Fibroblast of villous mesenchyme (primary cell): ENCODE measurements around the gene IL1R1. TPM values are rescaled to one million over a fixed set of nuclear protein-coding genes. Genes with fewer than 3 reads are reported as not detected.

Source experiments
- DNase-seq: peaks from one replicate; pipeline ENCODE4 v3.0.0-alpha.2; 2010; ENCODE audit warnings: low read depth
- H3K4me3 ChIP-seq: 2 replicates; pipeline ENCODE4 v1.5.1; 2011; ENCODE audit warnings: low read depth, mild to moderate bottlenecking, low read length
- CTCF ChIP-seq: IDR thresholded peaks from 2 replicates; pipeline ENCODE4 v1.5.1; 2012; ENCODE audit warnings: low read depth, mild to moderate bottlenecking, low read length; ENCODE audit not compliant: insufficient read depth
- total RNA-seq: library from RNA; depleted of rRNA; stranded (reverse); fragments of >200 nt; gene quantifications from 2 replicates; pipeline ENCODE4 v1.2.3, GENCODE V29; 2012

IL1R1 gene
- total RNA-seq, 1 donor: 62.6 TPM

DNA sequence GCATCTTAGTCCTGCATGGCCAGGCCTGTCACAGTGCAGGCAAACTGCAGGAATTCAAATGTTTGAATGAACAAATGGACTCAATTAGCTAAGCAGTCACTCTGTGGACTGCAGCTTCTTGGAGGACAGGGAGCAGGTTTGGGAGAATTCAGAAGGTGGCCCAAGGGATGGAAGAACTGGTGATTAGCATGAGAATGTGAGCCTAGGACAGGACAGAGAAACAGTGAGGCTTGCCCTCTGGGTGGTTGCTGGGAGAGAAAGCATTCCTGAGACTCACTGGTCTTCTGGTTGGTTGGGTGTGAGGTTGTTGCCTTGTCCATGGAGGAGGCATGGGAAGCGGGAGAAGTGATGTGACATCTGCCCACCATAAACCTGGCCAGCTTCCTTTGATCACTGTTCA lies 58.0 kb downstream of the IL1R1 start:
- DNase-seq: no peak
- no peak for TF ChIP-seq CTCF
- no peak overlapping the region for H3K4me3 ChIP-seq

DNA sequence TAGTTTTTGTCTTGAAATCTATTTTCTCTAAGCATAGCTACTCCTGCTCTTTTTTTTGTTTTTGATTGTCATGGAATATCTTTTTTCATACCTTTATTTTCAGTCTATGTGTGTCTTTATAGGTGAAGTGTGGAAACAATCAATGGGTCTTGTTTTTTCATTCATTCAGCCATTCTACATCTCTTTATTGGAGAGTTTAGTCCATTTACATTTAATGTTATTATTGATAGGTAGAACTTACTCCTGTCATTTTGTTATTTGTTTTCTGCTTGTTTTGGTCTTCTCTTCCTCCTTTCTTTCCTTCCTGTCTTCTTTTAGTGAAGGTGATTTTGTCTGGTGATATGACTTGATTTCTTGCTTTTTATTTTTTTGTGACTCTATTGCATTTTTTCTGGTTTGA lies 62.1 kb downstream of the IL1R1 start:
- no peak for DNase-seq
- TF ChIP-seq CTCF: no peak
- H3K4me3 ChIP-seq: no peak overlapping the region

DNA sequence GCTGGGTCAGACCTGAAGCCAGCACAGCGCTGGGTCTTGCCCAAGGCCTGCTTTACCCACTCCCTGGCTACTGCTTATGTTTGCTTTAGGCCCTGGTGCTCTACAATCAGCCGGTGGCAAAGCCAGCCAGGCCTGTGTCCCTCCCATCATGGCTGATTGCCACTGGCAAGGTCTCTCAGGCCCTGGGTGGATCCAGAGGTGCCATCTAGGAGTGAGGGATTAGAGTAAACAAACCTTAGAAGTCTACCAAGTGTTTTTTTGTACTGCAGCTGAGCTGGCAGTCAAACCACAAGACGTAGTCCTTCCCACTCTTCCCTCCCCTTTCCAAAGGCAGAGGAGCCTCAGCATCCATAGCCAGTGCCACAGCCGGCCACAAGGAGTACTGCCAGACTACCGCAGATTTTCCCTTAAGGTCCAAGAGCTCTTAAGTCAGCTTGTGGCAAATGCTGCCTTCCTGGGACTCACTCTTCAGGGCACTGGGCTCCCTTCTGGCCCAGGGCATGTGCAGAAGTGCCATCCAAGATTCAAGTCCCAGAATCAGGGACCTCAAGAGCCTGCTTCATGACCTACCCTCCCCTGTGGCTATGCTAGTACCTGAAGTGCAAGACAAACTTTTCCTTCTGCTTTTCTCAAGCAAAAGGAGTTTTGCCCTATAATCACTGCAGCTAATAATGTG lies 64.3 kb downstream of the IL1R1 start:
- no peak overlapping the region for H3K4me3 ChIP-seq
- no peak for TF ChIP-seq CTCF
- no peak for DNase-seq

DNA sequence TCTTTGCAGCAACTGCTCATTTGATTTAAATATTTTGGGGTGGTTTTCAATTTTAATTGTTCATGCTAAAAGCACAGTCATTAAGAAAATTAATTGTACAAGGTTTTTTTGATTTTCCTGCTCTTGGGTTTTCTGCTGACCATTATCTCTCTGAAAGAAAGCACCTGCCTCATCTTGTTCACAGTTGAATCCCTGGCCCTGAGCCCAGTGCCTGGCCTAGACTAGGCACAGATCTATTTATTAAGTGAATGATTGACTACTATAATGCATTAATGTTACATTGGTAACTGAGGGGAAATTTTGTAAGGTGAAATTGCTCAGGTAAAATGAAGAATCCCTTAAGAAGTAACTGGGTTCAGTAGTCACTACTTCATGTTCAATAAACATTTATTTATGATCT lies 66.2 kb downstream of the IL1R1 start:
- DNase-seq: no peak
- TF ChIP-seq CTCF: no peak

DNA sequence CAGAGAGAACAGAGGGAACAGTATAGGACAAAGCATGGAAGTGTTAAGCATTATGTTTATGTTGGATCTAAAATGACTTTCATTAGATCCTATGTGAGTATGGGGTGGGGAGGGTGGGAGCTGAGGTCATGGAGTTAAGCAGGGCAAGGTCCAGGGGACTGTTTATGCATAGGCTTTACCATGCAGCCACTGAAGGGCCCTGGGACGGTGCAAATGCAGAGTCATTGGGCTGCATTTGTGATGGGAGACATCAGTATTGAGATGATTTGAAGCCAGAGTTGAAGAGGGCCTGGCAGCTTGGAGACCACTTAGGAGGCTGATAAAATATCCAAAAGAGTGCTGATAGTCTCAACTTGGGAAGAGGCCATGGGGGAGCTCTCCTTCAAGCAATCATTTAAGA lies 66.9 kb downstream of the IL1R1 start:
- H3K4me3 ChIP-seq: no peak overlapping the region
- no peak for DNase-seq
- TF ChIP-seq CTCF: no peak

More for the DNA sequence above, 66.2 kb downstream of the IL1R1 start:
- no peak overlapping the region for H3K4me3 ChIP-seq

DNA sequence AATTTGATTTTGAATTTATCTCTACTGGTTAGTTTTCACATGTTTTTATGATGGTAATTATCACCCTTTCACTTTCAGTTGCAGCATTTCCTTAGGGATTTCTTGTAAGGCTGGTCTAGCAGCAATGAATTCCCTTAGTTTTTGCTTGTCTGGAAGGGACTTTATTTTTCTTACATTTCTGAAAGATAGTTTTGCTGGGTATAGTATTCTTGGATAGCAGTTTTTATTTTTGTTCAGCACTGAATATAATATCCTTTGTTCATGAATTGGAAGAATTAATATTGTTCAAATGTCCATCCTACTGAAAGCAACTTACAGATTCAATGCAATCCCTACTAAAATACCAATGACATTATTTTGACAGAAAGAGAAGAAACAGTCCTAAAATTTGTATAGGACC lies 74.5 kb downstream of the IL1R1 start:
- TF ChIP-seq CTCF: no peak
- DNase-seq: no peak

More for the DNA sequence above, 74.5 kb downstream of the IL1R1 start:
- H3K4me3 ChIP-seq: no peak overlapping the region
